SIG-M5 treated with dmso at 0.1 percent for 504 hours (cell line): ENCODE data around the gene PHF21A.

Source experiments
- DNase-seq: peaks from one replicate; lab custom pipeline; 2025; ENCODE audit not compliant: unreplicated experiment; lab: John Stamatoyannopoulos, UW

The PHF21A gene

GRCh38 chr11:45887587-45887986 is 233.7 kb downstream of the PHF21A start:
- no peak for DNase-seq

- no peak for DNase-seq
These were observed 234.3 kb downstream of the PHF21A start for GRCh38 chr11:45886816-45887520.

GRCh38 chr11:45885921-45886721 is 235.1 kb downstream of the PHF21A start:
- no peak for DNase-seq

GRCh38 chr11:45885274-45885920 is 235.9 kb downstream of the PHF21A start, which contains the start of gene MAPK8IP1:
Gene MAPK8IP1, plus strand, starts transcription at chr11:45885651. Its CDS starts 170 bp downstream, at chr11:45885821.
- peak; percentile 36 for DNase-seq

GRCh38 chr11:45884596-45885185 is 236.6 kb downstream of the PHF21A start:
- DNase-seq = no peak
